NB4 (cell line): ENCODE data around the gene SKP1.

Experiments
- POLR2A ChIP-seq: IDR thresholded peaks from 2 replicates; pipeline ENCODE4 v1.6.1; 2011; ENCODE audit warnings: mild to moderate bottlenecking; ENCODE audit not compliant: insufficient read length; ENCODE audit errors: extremely low read depth
- TF ChIP-seq, protein P1 (sequence below): IDR thresholded peaks from one replicate; pipeline ENCODE4 v1.5.1; 2012; ENCODE audit warnings: low read depth, low read length

- TF ChIP-seq POLR2A: no peak
- TF ChIP-seq, protein P1, sequence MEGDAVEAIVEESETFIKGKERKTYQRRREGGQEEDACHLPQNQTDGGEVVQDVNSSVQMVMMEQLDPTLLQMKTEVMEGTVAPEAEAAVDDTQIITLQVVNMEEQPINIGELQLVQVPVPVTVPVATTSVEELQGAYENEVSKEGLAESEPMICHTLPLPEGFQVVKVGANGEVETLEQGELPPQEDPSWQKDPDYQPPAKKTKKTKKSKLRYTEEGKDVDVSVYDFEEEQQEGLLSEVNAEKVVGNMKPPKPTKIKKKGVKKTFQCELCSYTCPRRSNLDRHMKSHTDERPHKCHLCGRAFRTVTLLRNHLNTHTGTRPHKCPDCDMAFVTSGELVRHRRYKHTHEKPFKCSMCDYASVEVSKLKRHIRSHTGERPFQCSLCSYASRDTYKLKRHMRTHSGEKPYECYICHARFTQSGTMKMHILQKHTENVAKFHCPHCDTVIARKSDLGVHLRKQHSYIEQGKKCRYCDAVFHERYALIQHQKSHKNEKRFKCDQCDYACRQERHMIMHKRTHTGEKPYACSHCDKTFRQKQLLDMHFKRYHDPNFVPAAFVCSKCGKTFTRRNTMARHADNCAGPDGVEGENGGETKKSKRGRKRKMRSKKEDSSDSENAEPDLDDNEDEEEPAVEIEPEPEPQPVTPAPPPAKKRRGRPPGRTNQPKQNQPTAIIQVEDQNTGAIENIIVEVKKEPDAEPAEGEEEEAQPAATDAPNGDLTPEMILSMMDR: no peak
Observed at GRCh38 chr5:134135091-134135655, 41.6 kb downstream of the SKP1 start.
